Measurements from ENCODE around the gene SNX17. TPM values are rescaled to one million over a fixed set of nuclear protein-coding genes. Genes with fewer than 3 reads are reported as not detected.

The SNX17 gene
- total and polyA plus RNA-seq, 2 of the 4 experiments (the other 2 are of a cell fraction): 102 to 130 TPM

DNA sequence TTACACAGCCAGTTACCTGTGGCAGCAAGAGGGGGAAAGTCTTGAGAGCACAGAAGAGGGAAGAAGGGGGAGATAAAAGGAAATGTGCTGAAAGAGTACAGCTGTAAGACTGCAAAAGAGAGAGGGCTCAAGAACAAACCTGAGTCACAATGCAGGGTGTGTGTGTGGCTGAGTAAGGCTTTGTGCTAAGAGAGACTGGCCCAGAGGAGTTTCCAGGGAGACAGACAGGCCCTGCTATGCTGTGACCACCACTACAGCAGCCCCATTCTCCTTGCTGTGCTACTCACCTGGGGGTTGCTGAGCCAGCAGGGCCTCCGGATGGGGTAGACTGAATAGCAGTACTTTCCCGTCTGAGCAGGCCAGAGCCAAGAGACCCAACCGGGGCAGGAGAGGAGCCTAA, 35.1 kb upstream of the SNX17 start:
- H2AFZ ChIP-seq (replicated peaks; ENCODE audit: low read length, poor library complexity): no peak overlapping the region
- no peaks in the 10 kb centered on the region for H4K20me1 ChIP-seq (ENCODE audit: insufficient read depth, low read length)
- H3K36me3 ChIP-seq (ENCODE audit: control insufficient read depth, insufficient read depth, low read length): peaks cover 41% of the 10 kb centered on the region
- ChIA-PET POLR2A (ENCODE audit: unreplicated experiment) (no interaction called here), CTCF (no interaction called here)
- no peak overlapping the region for H4K91ac ChIP-seq (ENCODE audit: insufficient read depth, low read depth, low read length)
- H3K9me1 ChIP-seq (ENCODE audit: insufficient read depth, low read length): no peaks in the 10 kb centered on the region
- no peak overlapping the region for H2BK5ac ChIP-seq (ENCODE audit: low read depth, low read length, poor library complexity, severe bottlenecking)
- H3K56ac ChIP-seq (ENCODE audit: extremely low read depth, insufficient read depth, low read length): no peak overlapping the region
- peaks cover 0 to 3% of the 10 kb centered on the region in 2 experiments; a peak in 1 of 4 replicates for H3K79me1 ChIP-seq (ENCODE audit: low read depth in 1 of 2, low read length in 2 of 2)
- no peak overlapping the region for H2AK9ac ChIP-seq (replicated peaks; ENCODE audit: low read depth, low read length, poor library complexity)
- H2BK120ac ChIP-seq (ENCODE audit: low read depth, low read length): no peak overlapping the region
- 100% methylated on average over 1 of the region's 3 CpGs; no CpG with 5 or more reads in 1 of the 2 experiments for WGBS, 2 experiments (ENCODE audit: extremely low coverage in 2 of 2, insufficient read length in 1 of 2)
- H3K18ac ChIP-seq (ENCODE audit: low read depth, low read length): no peak overlapping the region
- DNase-seq (no peak), ATAC-seq (ENCODE audit: low read depth) (no peak)
- no peak overlapping the region for H3K4me3 ChIP-seq (ENCODE audit: insufficient read depth, low read depth, low read length)
- no peak for TF ChIP-seq CEBPB (IDR thresholded peaks at IDR 0.05; ENCODE audit: low read depth, low read length)
- TF ChIP-seq, protein P1, sequence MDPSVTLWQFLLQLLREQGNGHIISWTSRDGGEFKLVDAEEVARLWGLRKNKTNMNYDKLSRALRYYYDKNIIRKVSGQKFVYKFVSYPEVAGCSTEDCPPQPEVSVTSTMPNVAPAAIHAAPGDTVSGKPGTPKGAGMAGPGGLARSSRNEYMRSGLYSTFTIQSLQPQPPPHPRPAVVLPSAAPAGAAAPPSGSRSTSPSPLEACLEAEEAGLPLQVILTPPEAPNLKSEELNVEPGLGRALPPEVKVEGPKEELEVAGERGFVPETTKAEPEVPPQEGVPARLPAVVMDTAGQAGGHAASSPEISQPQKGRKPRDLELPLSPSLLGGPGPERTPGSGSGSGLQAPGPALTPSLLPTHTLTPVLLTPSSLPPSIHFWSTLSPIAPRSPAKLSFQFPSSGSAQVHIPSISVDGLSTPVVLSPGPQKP (IDR thresholded peaks at IDR 0.05; ENCODE audit: borderline replicate concordance, low read depth, low read length): no peak
- TF ChIP-seq MAFK (IDR thresholded peaks at IDR 0.05; ENCODE audit: low read depth, low read length): no peak
- no peak for TF ChIP-seq BHLHE40 (IDR thresholded peaks at IDR 0.05; ENCODE audit: low read depth, low read length)
- H3K4me2 ChIP-seq (ENCODE audit: low read depth, low read length): no peak overlapping the region
- no peak overlapping the region for H4K5ac ChIP-seq (ENCODE audit: low read depth, low read length)
- no peak overlapping the region for H2BK20ac ChIP-seq (ENCODE audit: low read depth, low read length)
- BruUV-seq (replicated peaks): no TSS peak
- H3K9me3 ChIP-seq (ENCODE audit: control insufficient read depth, insufficient read depth, low read length): no peaks in the 10 kb centered on the region
- no peak overlapping the region for H3K9ac ChIP-seq (ENCODE audit: low read depth, low read length)
- intact Hi-C loops (cut with micrococcal nuclease): no loop called here
- H2BK15ac ChIP-seq (ENCODE audit: low read depth, low read length): no peak overlapping the region
- no peak overlapping the region for H3K27ac ChIP-seq (ENCODE audit: insufficient read depth, low read length)
- no peak overlapping the region for H4K8ac ChIP-seq (ENCODE audit: low read depth in 2 of 2, low read length in 2 of 2)
- H3K23ac ChIP-seq (ENCODE audit: low read depth, low read length): no peak overlapping the region
- no peaks in the 10 kb centered on the region for H3K27me3 ChIP-seq (ENCODE audit: control insufficient read depth, insufficient read depth, low read length)
- no peak overlapping the region for H3K4ac ChIP-seq (ENCODE audit: low read depth, low read length)
- dilution Hi-C loops (cut with HindIII; ENCODE audit: low sequenced_read_pairs, unreplicated experiment): no loop called here
- no peak overlapping the region for H2AK5ac ChIP-seq (ENCODE audit: low read depth, low read length)
- H3K4me1 ChIP-seq (ENCODE audit: control insufficient read depth, insufficient read depth, low read length): no peaks in the 10 kb centered on the region
- H3K14ac ChIP-seq (replicated peaks; ENCODE audit: low read depth, low read length): no peak overlapping the region
- in situ Hi-C loops (cut with MboI; ENCODE audit: low sequenced_read_pairs): no loop called here

Measured in IMR-90 (cell line).